ENCODE measurements around the gene DNAJA3. TPM values are rescaled to one million over a fixed set of nuclear protein-coding genes. Genes with fewer than 3 reads are reported as not detected.

The DNAJA3 gene
- total RNA-seq, 1 experiment from 2014 or later = 58.9 TPM

DNA sequence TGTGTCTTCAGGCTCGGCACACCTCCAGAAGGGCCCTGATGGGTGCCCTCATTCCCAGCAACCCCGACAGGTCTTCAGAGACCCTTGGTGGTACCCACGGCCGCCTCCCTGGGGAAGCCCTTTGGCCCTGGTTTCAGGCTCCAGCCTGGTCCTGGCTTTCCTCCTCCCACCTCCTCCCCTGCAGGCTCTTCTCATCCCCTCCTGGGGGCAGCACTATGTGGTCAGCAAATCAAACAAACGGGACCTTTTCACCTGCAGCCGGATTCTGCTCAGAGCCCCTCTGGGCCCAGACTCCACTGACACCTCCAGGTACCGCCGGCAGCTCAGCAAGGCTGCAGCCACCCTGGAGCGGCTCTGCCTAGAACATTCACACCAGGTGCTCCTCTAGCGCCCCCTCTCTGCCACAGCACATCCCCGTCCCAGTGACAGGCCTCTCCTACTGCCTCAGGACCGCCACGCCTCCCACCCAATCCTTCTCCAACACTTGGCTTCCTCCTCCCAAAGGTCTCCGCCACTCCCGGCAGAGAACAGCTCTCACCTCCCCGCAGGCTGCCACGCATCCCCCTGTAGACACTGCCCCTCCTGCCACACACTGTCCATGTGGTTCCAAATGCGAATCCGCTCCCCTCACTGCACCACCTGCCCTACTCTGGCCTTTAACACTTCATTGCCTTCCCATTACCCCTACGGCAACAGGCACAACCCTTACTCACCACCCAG, 21.3 kb upstream of the DNAJA3 start:
- ChIA-PET POLR2A (ENCODE audit: unreplicated experiment) (interaction anchor here (0.5 to 0.6 kb wide), 3 partner anchors 40 to 212 kb away, joined by 3 to 8 read pairs (median 3); no protein-coding TSS in a partner anchor), CTCF (interaction anchor here (2.8 kb wide), 1 partner anchor 11 kb away, joined by 16 read pairs; no protein-coding TSS in a partner anchor)
- Histone ChIP-seq H3F3A (ENCODE audit: insufficient read depth, low read depth) (no peaks in the 10 kb centered on the region), H4K20me1 (ENCODE audit: insufficient read depth) (no peaks in the 10 kb centered on the region), H3K9me3 (ENCODE audit: insufficient read depth, low read depth) (no peaks in the 10 kb centered on the region), H3K4me3 (no peak overlapping the region), H3K79me2 (ENCODE audit: low read depth) (no peaks in the 10 kb centered on the region), H3K36me3 (ENCODE audit: low read depth) (no peaks in the 10 kb centered on the region), H3K4me2 (no peak overlapping the region), H3K9me2 (ENCODE audit: insufficient read depth) (no peaks in the 10 kb centered on the region), H2AFZ (no peak overlapping the region), H3K27me3 (ENCODE audit: insufficient read depth, low read depth) (no peaks in the 10 kb centered on the region), H3K4me1 (replicated peaks; ENCODE audit: insufficient read depth) (peaks cover 4% of the 10 kb centered on the region; the same call in 1 of the 2 replicates), H3K27ac (no peak overlapping the region)
- TF ChIP-seq, protein P1, sequence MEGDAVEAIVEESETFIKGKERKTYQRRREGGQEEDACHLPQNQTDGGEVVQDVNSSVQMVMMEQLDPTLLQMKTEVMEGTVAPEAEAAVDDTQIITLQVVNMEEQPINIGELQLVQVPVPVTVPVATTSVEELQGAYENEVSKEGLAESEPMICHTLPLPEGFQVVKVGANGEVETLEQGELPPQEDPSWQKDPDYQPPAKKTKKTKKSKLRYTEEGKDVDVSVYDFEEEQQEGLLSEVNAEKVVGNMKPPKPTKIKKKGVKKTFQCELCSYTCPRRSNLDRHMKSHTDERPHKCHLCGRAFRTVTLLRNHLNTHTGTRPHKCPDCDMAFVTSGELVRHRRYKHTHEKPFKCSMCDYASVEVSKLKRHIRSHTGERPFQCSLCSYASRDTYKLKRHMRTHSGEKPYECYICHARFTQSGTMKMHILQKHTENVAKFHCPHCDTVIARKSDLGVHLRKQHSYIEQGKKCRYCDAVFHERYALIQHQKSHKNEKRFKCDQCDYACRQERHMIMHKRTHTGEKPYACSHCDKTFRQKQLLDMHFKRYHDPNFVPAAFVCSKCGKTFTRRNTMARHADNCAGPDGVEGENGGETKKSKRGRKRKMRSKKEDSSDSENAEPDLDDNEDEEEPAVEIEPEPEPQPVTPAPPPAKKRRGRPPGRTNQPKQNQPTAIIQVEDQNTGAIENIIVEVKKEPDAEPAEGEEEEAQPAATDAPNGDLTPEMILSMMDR (conservative IDR thresholded peaks at IDR 0.05) = peak; percentile 73
- no peak for TF ChIP-seq EZH2 (IDR thresholded peaks at IDR 0.05; ENCODE audit: low read depth)
- BruUV-seq (replicated peaks) = no TSS peak
- intact Hi-C loops (cut with micrococcal nuclease; ENCODE audit: unreplicated experiment) = loop anchor here (5.0 kb wide), 2 partner anchors 152 to 712 kb away; no protein-coding TSS in a partner anchor
- peak in 1 of 2 experiments; percentile 50 for DNase-seq

DNA sequence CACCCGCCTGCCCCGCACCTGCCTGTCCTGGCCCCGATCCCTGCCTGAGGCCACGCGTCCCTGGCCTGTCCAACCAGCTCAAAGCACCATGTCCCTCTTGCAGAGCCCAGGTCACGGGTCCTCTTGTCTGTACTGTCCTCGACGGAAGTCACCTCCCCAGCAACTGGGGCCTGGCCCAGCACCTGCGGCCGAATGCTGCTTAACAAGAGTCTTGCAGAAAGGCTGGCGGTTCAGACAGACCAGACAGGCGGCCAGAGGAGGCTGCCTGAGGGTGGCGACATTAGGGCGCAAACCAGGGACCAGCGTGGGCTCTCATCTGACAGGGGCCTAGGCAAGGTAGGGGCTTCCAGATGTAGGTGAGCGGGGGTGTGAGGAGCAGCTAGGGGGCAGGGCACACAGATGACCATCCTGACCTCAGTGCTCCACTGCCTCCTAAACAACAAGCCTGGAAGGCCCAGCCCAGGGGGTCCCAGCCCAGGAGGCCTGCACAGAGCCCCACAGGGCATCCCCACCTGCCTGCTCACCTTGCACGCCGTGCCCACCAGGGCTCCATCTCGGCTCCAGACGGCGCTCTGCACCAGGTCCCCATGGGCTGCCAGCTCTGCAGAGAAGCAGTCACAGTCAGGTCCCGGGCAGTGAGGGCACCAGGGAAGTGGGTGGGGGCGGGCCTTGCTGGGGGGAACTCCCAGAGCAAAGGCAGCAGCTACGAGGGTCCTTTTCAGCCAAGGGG, 20.5 kb upstream of the DNAJA3 start:
- Histone ChIP-seq H3K79me2 (ENCODE audit: low read depth) (no peaks in the 10 kb centered on the region), H3K4me1 (replicated peaks; ENCODE audit: insufficient read depth) (peaks cover 4% of the 10 kb centered on the region; the same call in 1 of the 2 replicates), H4K20me1 (ENCODE audit: insufficient read depth) (no peaks in the 10 kb centered on the region), H3K36me3 (ENCODE audit: low read depth) (no peaks in the 10 kb centered on the region), H3K27me3 (ENCODE audit: insufficient read depth, low read depth) (no peaks in the 10 kb centered on the region), H3K4me2 (no peak overlapping the region), H3F3A (ENCODE audit: insufficient read depth, low read depth) (no peaks in the 10 kb centered on the region), H3K4me3 (no peak overlapping the region), H3K9me2 (ENCODE audit: insufficient read depth) (no peaks in the 10 kb centered on the region), H3K27ac (no peak overlapping the region), H3K9me3 (ENCODE audit: insufficient read depth, low read depth) (no peaks in the 10 kb centered on the region), H2AFZ (no peak overlapping the region)
- no peak for DNase-seq
- ChIA-PET POLR2A (ENCODE audit: unreplicated experiment) (interaction anchor here (0.5 to 0.6 kb wide), 2 partner anchors 41 to 235 kb away, joined by 3 read pairs; no protein-coding TSS in a partner anchor), CTCF (no interaction called here)
- BruUV-seq (replicated peaks) = no TSS peak
- intact Hi-C loops (cut with micrococcal nuclease; ENCODE audit: unreplicated experiment) = loop anchor here (5.0 kb wide), 2 partner anchors 153 to 713 kb away; no protein-coding TSS in a partner anchor
- TF ChIP-seq, protein P1 (conservative IDR thresholded peaks at IDR 0.05) = no peak
- no peak for TF ChIP-seq EZH2 (IDR thresholded peaks at IDR 0.05; ENCODE audit: low read depth)

DNA sequence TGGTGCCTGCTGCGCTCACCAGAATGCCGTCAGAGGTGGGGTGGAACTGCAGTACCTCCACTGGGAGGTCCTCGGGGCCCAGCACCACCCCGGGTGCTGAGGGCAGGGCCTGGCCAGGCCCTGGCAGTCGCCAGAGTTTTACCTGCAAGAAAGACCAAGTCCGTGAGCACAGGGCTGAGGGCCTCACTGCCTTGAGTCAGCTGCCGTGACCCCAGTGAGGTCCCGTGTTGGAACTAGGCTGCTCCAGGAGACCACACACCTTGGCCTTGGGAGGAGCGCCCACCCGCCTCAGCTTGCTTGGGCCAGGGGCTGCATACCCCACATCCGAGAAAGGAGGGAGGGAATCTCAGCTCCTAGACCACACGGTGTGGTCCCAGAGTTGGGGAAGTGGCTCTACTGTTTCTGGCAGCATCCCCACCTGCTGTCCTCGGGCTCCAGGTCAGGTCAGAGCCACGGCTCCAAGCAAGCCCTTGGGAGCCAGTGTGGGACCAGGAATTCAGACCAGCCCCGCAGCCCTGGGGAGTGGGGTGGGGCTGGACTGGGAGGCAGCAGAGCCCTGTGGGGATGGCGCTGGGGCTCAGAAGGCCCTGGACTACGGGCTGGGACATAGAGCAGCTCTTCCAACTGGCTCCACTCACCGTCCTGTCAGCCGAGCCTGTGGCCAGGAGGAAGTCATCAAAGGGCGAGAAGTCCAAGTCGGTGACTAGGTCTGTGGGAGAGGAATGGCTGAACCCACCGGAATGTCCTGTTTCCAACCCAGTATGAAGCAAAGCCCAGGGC, 17.9 kb upstream of the DNAJA3 start:
- H4K20me1 ChIP-seq (ENCODE audit: insufficient read depth) = no peaks in the 10 kb centered on the region
- no peak overlapping the region for H2AFZ ChIP-seq
- ChIA-PET CTCF (no interaction called here), POLR2A (ENCODE audit: unreplicated experiment) (no interaction called here)
- H3K4me3 ChIP-seq = no peak overlapping the region
- H3K9me3 ChIP-seq (ENCODE audit: insufficient read depth, low read depth) = no peaks in the 10 kb centered on the region
- H3F3A ChIP-seq (ENCODE audit: insufficient read depth, low read depth) = no peaks in the 10 kb centered on the region
- no peaks in the 10 kb centered on the region for H3K4me1 ChIP-seq (replicated peaks; ENCODE audit: insufficient read depth)
- H3K36me3 ChIP-seq (ENCODE audit: low read depth) = no peaks in the 10 kb centered on the region
- no peaks in the 10 kb centered on the region for H3K9me2 ChIP-seq (ENCODE audit: insufficient read depth)
- no peak overlapping the region for H3K4me2 ChIP-seq
- intact Hi-C loops (cut with micrococcal nuclease; ENCODE audit: unreplicated experiment) = no loop called here
- no peaks in the 10 kb centered on the region for H3K27me3 ChIP-seq (ENCODE audit: insufficient read depth, low read depth)
- peak in 1 of 2 experiments; percentile 77 for DNase-seq
- no TSS peak for BruUV-seq (replicated peaks)
- no peak for TF ChIP-seq EZH2 (IDR thresholded peaks at IDR 0.05; ENCODE audit: low read depth)
- TF ChIP-seq, protein P1 (conservative IDR thresholded peaks at IDR 0.05) = no peak
- no peak overlapping the region for H3K27ac ChIP-seq
- H3K79me2 ChIP-seq (ENCODE audit: low read depth) = 0 out of 2 replicates have a peak, but pooled peaks cover 1% of the 10 kb centered on the region
